ENCODE data around the gene SPP1. TPM values are rescaled to one million over a fixed set of nuclear protein-coding genes. Genes with fewer than 3 reads are reported as not detected.

SPP1 gene
- total and polyA plus RNA-seq, 9 of the 15 experiments (the other 6 are each of a cell fraction or from before 2014, with no cell fraction given), result 0.10 to 0.64 TPM; not detected in 7

GRCh38 chr4:87941537-87942392 is 33.7 kb upstream of the SPP1 start:
- intact Hi-C loops (cut with micrococcal nuclease) (no loop called here), in situ Hi-C loops (cut with MboI) (no loop called here)
- POLR2A ChIA-PET, result no interaction called here
- H3K9me3 ChIP-seq (replicated peaks; ENCODE audit: control insufficient read depth, insufficient read depth, low read depth, low read length), result no peaks in the 10 kb centered on the region
- CTCF ChIA-PET (ENCODE audit: low intra/inter-chr PET ratio), result no interaction called here
- H3K79me2 ChIP-seq (ENCODE audit: control insufficient read depth, insufficient read depth, low read length), result no peaks in the 10 kb centered on the region
- BruUV-seq (replicated peaks), result no TSS peak
- no peak overlapping the region for H2AFZ ChIP-seq (ENCODE audit: low read depth, low read length)
- no peak overlapping the region for H3K9ac ChIP-seq (ENCODE audit: insufficient read depth in 1 of 2, low read depth in 2 of 2, low read length in 2 of 2)
- no peak overlapping the region for H3K4me3 ChIP-seq
- no peaks in the 10 kb centered on the region for H4K20me1 ChIP-seq (replicated peaks; ENCODE audit: control insufficient read depth, insufficient read depth, low read length)
- H3K27ac ChIP-seq (ENCODE audit: extremely low read depth, low read depth, low read length), result no peak overlapping the region
- H3K4me2 ChIP-seq (ENCODE audit: insufficient read depth, low read length), result no peak overlapping the region
- no peaks in the 10 kb centered on the region for H3K9me1 ChIP-seq (ENCODE audit: control insufficient read depth, insufficient read depth, low read length)
- 0% methylated on average over 5 of the region's 5 CpGs for WGBS (ENCODE audit: insufficient coverage, low coverage, missing lambda C conversion rate)
- ATAC-seq, result no peak
- DNase-seq (ENCODE audit: extremely low read depth in 1 of 4, low spot score in 3 of 4), result no peak
- H3K27me3 ChIP-seq (ENCODE audit: control insufficient read depth in 2 of 2, insufficient read depth in 2 of 2, low read length in 2 of 2), result peaks cover 0 to 2% of the 10 kb centered on the region in 2 experiments; a peak in 2 of 5 replicates
- no peak for FAIRE-seq
- TF ChIP-seq ETS1 (conservative IDR thresholded peaks at IDR 0.05; ENCODE audit: control insufficient read depth, low read depth, low read length) (no peak), RBM22 (IDR thresholded peaks at IDR 0.05; ENCODE audit: low read depth, low read length, poor library complexity, severe bottlenecking) (no peak), MLLT1 (IDR thresholded peaks at IDR 0.05) (no peak), CTCFL (IDR thresholded peaks at IDR 0.05; ENCODE audit: borderline replicate concordance, insufficient read depth, low read depth, low read length, poor library complexity, severe bottlenecking) (no peak), HMGXB4 (CRISPR knock-in tag; IDR thresholded peaks at IDR 0.05) (no peak), HOXB6 (CRISPR knock-in tag; IDR thresholded peaks at IDR 0.05; ENCODE audit: borderline replicate concordance) (no peak), CC2D1A (IDR thresholded peaks at IDR 0.05) (no peak), PREB (CRISPR knock-in tag; IDR thresholded peaks at IDR 0.05) (no peak), CREB1 (IDR thresholded peaks at IDR 0.05) (no peak), CREB1 (CRISPR knock-in tag; IDR thresholded peaks at IDR 0.05) (no peak), ZNF644 (tag; IDR thresholded peaks at IDR 0.05; ENCODE audit: low read depth) (no peak), ZFP36 (IDR thresholded peaks at IDR 0.05; ENCODE audit: low read depth, low read length, partially characterized antibody) (no peak)
- no peaks in the 10 kb centered on the region for H3K4me1 ChIP-seq (replicated peaks in 1 of 2; ENCODE audit: control insufficient read depth in 2 of 2, insufficient read depth in 2 of 2, low read length in 2 of 2)
- H3K36me3 ChIP-seq (ENCODE audit: control insufficient read depth, insufficient read depth, low read length), result no peaks in the 10 kb centered on the region

Measured in K562 (cell line).